ENCODE measurements around the gene KCTD6. TPM values are rescaled to one million over a fixed set of nuclear protein-coding genes. Genes with fewer than 3 reads are reported as not detected.

KCTD6 gene
- total and polyA plus RNA-seq, 2 of the 8 experiments (the other 6 are each of a cell fraction or from before 2014, with no cell fraction given), result 17.4 to 21.4 TPM

GRCh38 chr3:58459160-58459559 is 32.7 kb upstream of the KCTD6 start (continued):
- TF ChIP-seq, protein P1, sequence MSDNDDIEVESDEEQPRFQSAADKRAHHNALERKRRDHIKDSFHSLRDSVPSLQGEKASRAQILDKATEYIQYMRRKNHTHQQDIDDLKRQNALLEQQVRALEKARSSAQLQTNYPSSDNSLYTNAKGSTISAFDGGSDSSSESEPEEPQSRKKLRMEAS (IDR thresholded peaks at IDR 0.05), result no peak
- TF ChIP-seq TBP (IDR thresholded peaks at IDR 0.05; ENCODE audit: low read depth, low read length) (no peak), SP4 (IDR thresholded peaks at IDR 0.05; ENCODE audit: low read length) (no peak), FOSL1 (IDR thresholded peaks at IDR 0.05; ENCODE audit: insufficient read depth, low read depth, low read length) (no peak), SIN3A (conservative IDR thresholded peaks at IDR 0.05 in 1 of 2, IDR thresholded peaks at IDR 0.05 in 1 of 2; ENCODE audit: low read depth in 1 of 2, low read length in 2 of 2) (no peak)
